Osteoblast (primary cell): ENCODE data around the gene MFSD2A. TPM values are rescaled to one million over a fixed set of nuclear protein-coding genes. Genes with fewer than 3 reads are reported as not detected.

Experiments used
- DNase-seq: peaks from one replicate; pipeline ENCODE4 v3.0.0; 2011; ENCODE audit warnings: low spot score, mixed read lengths; ENCODE audit not compliant: insufficient read length; ENCODE audit errors: missing footprints
- H2AFZ ChIP-seq: 2 replicates; pipeline ENCODE4 v1.6.0; 2011; ENCODE audit warnings: mild to moderate bottlenecking, low read length
- H3K27ac ChIP-seq: 2 replicates; pipeline ENCODE4 v1.5.1; 2011; ENCODE audit warnings: mild to moderate bottlenecking, low read depth, low read length, moderate library complexity
- H3K27me3 ChIP-seq: 2 replicates; pipeline ENCODE4 v1.6.0; 2012; ENCODE audit warnings: mild to moderate bottlenecking, control low read depth, inconsistent platforms, low read length, moderate library complexity; ENCODE audit not compliant: insufficient read depth
- H3K36me3 ChIP-seq: 2 replicates; pipeline ENCODE4 v1.5.1; 2011; ENCODE audit warnings: mild to moderate bottlenecking, low read length, control low read depth, moderate library complexity; ENCODE audit not compliant: insufficient read depth
- H3K4me1 ChIP-seq: 2 replicates; pipeline ENCODE4 v1.5.1; 2011; ENCODE audit warnings: mild to moderate bottlenecking, low read length, control low read depth, moderate library complexity; ENCODE audit not compliant: insufficient read depth
- H3K4me2 ChIP-seq: 2 replicates; pipeline ENCODE4 v1.6.0; 2011; ENCODE audit warnings: mild to moderate bottlenecking, low read length; ENCODE audit not compliant: insufficient read depth
- H3K4me3 ChIP-seq: fragments of 200-600 bp; sonication (generic); 3 replicates; pipeline ENCODE4 v1.5.1; 2012; ENCODE audit warnings: mild to moderate bottlenecking, low read length, inconsistent platforms; ENCODE audit not compliant: insufficient read depth
- H3K79me2 ChIP-seq: 2 replicates; pipeline ENCODE4 v1.6.0; 2012; ENCODE audit warnings: mild to moderate bottlenecking, low read length, control low read depth, inconsistent platforms; ENCODE audit not compliant: insufficient read depth
- H3K9me3 ChIP-seq: 2 replicates; pipeline ENCODE4 v1.5.1; 2011; ENCODE audit warnings: low read depth, low read length, control low read depth
- H4K20me1 ChIP-seq: 2 replicates; pipeline ENCODE4 v1.6.0; 2012; ENCODE audit warnings: mild to moderate bottlenecking, low read length, control low read depth; ENCODE audit not compliant: insufficient read depth
- CTCF ChIP-seq: IDR thresholded peaks from 2 replicates; pipeline ENCODE4 v1.5.1; 2011; ENCODE audit warnings: mild to moderate bottlenecking, low read depth, low read length, moderate library complexity; ENCODE audit errors: extremely low read depth
- total RNA-seq: library from RNA; depleted of rRNA; stranded (reverse); fragments of >200 nt; gene quantifications from 2 replicates; pipeline ENCODE4 v1.2.3, GENCODE V29; 2012

Gene MFSD2A
- total RNA-seq, 1 donor, result 3.6 TPM

DNA sequence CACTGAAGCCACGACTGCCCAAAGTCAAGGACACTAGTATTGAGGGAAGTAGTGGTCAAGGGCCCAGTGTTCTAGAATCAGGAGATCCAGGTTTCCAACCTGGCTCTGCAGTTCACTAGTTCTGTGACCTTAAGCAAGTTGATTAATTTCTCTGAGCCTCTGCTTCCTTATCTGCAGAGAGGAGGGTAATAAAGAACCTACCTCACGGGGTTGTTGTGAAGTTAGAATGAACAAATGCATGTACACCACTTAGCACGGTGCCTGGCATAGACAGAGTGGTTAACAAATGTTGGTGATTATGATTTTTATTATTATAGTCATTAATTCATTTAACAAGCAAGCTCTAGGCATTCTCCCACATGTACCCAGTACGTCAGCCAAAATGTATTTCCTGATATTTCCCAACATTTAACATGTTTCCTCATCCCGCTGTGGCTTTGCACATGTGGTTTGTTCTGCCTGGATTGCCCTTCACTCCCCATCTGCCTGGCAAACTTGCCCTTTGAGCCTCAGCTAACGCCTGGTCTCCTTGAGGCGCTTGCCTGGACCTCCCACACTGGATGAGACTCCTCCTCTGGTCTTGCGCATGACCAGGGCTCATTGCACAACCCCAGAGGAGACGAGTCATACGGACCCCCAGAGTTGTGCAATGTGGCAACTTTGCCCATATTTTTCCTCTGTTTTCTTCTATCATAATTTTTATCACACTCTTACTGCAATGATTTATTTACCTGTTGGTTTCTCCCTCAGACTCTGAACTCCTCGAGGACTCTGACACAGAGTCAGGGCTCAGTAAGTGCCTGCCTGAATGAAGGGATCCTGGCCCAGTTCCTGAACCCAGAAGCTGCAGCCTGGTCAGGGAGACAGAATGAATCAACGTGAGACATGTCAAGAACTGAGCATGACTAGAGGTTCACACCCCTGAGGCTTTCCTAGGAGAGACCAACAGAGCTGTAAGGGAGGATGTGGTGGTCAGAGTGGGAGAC, 20.7 kb upstream of the MFSD2A start:
- no peak for TF ChIP-seq CTCF
- peak overlapping the region; percentile 83 for H2AFZ ChIP-seq
- no peaks in the 10 kb centered on the region for H3K27me3 ChIP-seq
- peak overlapping the region; percentile 82 for H3K27ac ChIP-seq
- no peaks in the 10 kb centered on the region for H3K9me3 ChIP-seq
- no peaks in the 10 kb centered on the region for H4K20me1 ChIP-seq
- no peaks in the 10 kb centered on the region for H3K36me3 ChIP-seq
- peak overlapping the region; percentile 37 for H3K4me3 ChIP-seq
- H3K79me2 ChIP-seq, result no peaks in the 10 kb centered on the region
- peak; percentile 91 for DNase-seq
- H3K4me2 ChIP-seq, result peak overlapping the region; percentile 68
- H3K4me1 ChIP-seq, result peaks cover 13% of the 10 kb centered on the region

- H3K36me3 ChIP-seq, result no peaks in the 10 kb centered on the region
- no peaks in the 10 kb centered on the region for H3K79me2 ChIP-seq
- peaks cover 13% of the 10 kb centered on the region for H3K4me1 ChIP-seq
- H2AFZ ChIP-seq, result peak overlapping the region; percentile 41
- H3K9me3 ChIP-seq, result no peaks in the 10 kb centered on the region
- no peak for TF ChIP-seq CTCF
- H3K4me3 ChIP-seq, result no peak overlapping the region
- H3K4me2 ChIP-seq, result no peak overlapping the region
- H3K27ac ChIP-seq, result no peak overlapping the region
- H3K27me3 ChIP-seq, result no peaks in the 10 kb centered on the region
- no peak for DNase-seq
- no peaks in the 10 kb centered on the region for H4K20me1 ChIP-seq
These were observed 18.0 kb upstream of the MFSD2A start for GRCh38 chr1:39936724-39937491.

GRCh38 chr1:39938856-39939255, 16.1 kb upstream of the MFSD2A start:
- no peaks in the 10 kb centered on the region for H3K9me3 ChIP-seq
- no peak for DNase-seq

More at GRCh38 chr1:39938856-39939255, 16.1 kb upstream of the MFSD2A start:
- no peak for TF ChIP-seq CTCF
- Histone ChIP-seq H4K20me1 (no peaks in the 10 kb centered on the region), H3K4me3 (no peak overlapping the region), H2AFZ (no peak overlapping the region), H3K27me3 (no peaks in the 10 kb centered on the region), H3K79me2 (no peaks in the 10 kb centered on the region), H3K4me1 (peaks cover 9% of the 10 kb centered on the region), H3K4me2 (no peak overlapping the region), H3K27ac (no peak overlapping the region), H3K36me3 (no peaks in the 10 kb centered on the region)
